Hepatocyte (in vitro differentiated cells): Measurements from ENCODE around the gene TUB.

ENCODE experiments used
- EZH2 ChIP-seq: fragments of 200-600 bp; sonication (generic); IDR thresholded peaks from 2 replicates; pipeline ENCODE4 v1.6.1; 2016; ENCODE audit warnings: antibody characterized with exemption, mild to moderate bottlenecking, borderline replicate concordance
- EZH2phosphoT487 ChIP-seq: fragments of 200-600 bp; sonication (generic); IDR thresholded peaks from one replicate; pipeline ENCODE4 v1.6.1; 2018; ENCODE audit warnings: antibody characterized with exemption, mild to moderate bottlenecking, low read depth, moderate library complexity; ENCODE audit not compliant: unreplicated experiment, severe bottlenecking
- TF ChIP-seq, protein P1 (sequence below): fragments of 200-600 bp; sonication (generic); IDR thresholded peaks from 2 replicates; pipeline ENCODE4 v1.5.1; 2016; ENCODE audit warnings: antibody characterized with exemption, mild to moderate bottlenecking; ENCODE audit not compliant: poor library complexity

DNA sequence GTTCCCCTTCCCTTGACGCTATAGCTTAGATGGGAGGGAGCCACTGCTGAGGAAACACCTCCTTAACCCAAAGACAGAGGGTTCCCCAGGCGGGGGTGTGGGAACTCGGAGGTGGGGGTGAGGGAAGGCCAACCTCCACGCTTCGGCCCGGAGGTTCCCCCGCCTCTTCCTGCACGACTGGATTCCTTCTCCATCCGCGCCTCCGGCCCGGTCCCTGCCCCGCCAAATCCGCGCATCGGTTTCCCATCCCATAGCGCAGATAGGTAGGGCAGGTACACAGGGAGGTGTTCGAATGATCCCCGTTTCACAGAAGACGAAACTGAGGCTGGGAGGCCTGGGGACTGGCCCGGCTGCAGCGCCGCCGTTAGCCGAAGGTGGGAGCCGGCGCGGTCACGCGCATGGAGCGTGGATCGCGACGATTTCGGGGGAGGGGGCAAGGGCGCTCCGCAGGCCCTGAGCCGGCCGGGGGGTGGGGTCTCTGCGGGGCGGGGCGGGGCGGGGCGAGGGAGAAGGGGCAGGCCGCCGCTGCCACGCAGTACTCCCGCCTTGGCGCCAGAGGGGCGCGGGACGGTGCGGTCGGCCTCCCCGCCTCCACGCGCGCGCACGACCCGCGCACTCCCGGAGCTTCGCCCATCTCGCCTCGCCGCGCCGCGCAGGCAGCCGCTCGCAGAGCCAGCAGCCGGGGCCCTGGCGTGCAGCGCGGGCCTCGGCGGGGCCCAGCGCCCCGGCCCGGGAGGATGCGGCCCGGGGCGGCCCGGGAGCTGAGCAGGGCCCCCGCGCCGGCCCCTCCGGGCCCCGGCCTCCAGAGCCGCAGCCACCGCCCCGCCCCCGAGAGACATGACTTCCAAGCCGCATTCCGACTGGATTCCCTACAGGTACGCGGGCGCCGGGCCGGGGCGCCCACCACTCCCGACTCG lies at the start of gene TUB:
- TF ChIP-seq, protein P1, sequence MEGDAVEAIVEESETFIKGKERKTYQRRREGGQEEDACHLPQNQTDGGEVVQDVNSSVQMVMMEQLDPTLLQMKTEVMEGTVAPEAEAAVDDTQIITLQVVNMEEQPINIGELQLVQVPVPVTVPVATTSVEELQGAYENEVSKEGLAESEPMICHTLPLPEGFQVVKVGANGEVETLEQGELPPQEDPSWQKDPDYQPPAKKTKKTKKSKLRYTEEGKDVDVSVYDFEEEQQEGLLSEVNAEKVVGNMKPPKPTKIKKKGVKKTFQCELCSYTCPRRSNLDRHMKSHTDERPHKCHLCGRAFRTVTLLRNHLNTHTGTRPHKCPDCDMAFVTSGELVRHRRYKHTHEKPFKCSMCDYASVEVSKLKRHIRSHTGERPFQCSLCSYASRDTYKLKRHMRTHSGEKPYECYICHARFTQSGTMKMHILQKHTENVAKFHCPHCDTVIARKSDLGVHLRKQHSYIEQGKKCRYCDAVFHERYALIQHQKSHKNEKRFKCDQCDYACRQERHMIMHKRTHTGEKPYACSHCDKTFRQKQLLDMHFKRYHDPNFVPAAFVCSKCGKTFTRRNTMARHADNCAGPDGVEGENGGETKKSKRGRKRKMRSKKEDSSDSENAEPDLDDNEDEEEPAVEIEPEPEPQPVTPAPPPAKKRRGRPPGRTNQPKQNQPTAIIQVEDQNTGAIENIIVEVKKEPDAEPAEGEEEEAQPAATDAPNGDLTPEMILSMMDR: no peak
- no peak for TF ChIP-seq EZH2
- TF ChIP-seq EZH2phosphoT487: no peak
